RWPE1 (cell line): ENCODE results near the gene ESR2.
A peak's percentile ranks its signal among the peaks of the same experiment; 100 is the strongest.

Experiments used
- CTCF ChIA-PET: fragments of 350-600 bp; sonication (Branson Sonifier 250); formaldehyde crosslinking; extraction: SDS; loops from one replicate; lab custom pipeline; 2021; lab: Yijun Ruan, JAX
- POLR2A ChIA-PET: fragments of 400-600 bp; formaldehyde crosslinking; extraction: SDS; loops from one replicate; lab custom pipeline; 2020; ENCODE audit warnings: antibody characterized with exemption; ENCODE audit not compliant: low non-redundant PET; lab: Yijun Ruan, JAX
- DNase-seq: peaks from one replicate; pipeline ENCODE4 v3.0.0; 2012; ENCODE audit warnings: low spot score
- H3K27ac ChIP-seq: fragments of 450-650 bp; 2 replicates; pipeline ENCODE4 v1.5.1; 2017
- TF ChIP-seq, protein P1 (sequence below): fragments of 450-650 bp; conservative IDR thresholded peaks from 2 replicates; pipeline ENCODE4 v1.5.1; 2017; ENCODE audit warnings: low read depth, mild to moderate bottlenecking

ESR2 gene

DNA sequence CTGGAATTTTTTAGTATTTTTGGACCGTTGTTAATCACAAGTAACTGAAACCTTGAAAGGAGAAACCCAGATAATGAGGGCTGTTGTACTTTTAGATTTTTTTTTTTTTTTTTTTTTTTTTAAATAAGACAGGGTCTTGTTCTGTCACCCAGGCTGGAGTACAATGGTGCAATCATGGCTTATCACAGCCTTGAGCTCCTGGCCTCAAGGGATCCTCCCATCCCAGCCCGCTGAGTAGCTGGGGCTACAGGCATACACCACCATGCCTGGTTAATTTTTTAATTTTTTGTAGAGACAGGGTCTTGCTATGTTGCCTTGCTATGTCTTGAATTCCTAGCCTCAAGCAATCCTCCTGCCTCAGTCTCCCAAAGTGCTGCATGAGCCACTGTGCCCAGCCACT is 229.7 kb downstream of the ESR2 start:
- TF ChIP-seq, protein P1, sequence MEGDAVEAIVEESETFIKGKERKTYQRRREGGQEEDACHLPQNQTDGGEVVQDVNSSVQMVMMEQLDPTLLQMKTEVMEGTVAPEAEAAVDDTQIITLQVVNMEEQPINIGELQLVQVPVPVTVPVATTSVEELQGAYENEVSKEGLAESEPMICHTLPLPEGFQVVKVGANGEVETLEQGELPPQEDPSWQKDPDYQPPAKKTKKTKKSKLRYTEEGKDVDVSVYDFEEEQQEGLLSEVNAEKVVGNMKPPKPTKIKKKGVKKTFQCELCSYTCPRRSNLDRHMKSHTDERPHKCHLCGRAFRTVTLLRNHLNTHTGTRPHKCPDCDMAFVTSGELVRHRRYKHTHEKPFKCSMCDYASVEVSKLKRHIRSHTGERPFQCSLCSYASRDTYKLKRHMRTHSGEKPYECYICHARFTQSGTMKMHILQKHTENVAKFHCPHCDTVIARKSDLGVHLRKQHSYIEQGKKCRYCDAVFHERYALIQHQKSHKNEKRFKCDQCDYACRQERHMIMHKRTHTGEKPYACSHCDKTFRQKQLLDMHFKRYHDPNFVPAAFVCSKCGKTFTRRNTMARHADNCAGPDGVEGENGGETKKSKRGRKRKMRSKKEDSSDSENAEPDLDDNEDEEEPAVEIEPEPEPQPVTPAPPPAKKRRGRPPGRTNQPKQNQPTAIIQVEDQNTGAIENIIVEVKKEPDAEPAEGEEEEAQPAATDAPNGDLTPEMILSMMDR = no peak
- DNase-seq = no peak
- ChIA-PET CTCF (no interaction called here), POLR2A (no interaction called here)
- H3K27ac ChIP-seq = no peak overlapping the region

DNA sequence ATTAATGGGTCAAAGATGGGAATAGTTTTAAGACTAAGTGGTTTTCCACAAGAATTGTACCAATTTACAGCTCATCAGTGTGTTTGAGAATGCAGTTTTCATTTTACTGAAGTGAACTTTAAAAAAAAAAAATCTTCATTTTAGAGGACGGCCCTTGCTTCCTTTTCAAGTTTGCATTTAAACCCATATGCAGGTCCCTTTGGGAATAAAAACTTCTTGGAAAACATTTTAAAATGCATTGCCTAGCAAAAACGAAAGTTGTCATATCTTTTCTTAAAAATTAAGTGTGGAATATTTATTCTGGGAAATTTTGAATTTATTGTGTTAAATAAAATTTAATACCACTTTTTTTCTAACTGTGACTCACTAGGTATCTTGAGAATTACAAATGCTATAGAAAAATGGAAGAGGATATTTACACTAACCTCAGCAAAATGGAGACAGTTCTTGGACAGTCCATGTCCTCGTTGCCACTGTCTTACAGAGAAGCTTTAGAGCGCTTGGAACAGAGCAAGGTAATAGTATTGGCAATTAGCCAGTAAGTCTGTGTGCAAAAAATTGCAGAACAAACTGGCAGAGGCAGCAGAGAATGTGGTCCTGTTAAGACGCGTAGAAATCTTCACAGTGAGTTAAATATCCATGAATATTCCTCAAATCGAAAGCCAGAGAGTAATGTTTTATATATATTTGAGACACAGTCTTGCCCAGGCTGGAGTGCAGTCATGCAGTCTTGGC is 231.6 kb downstream of the ESR2 start:
- TF ChIP-seq, protein P1 = no peak
- H3K27ac ChIP-seq = peak overlapping the region; percentile 77
- ChIA-PET CTCF (interaction anchor here (0.6 kb wide), 2 partner anchors 115 to 119 kb away, joined by 3 read pairs; no protein-coding TSS in a partner anchor), POLR2A (no interaction called here)
- no peak for DNase-seq

DNA sequence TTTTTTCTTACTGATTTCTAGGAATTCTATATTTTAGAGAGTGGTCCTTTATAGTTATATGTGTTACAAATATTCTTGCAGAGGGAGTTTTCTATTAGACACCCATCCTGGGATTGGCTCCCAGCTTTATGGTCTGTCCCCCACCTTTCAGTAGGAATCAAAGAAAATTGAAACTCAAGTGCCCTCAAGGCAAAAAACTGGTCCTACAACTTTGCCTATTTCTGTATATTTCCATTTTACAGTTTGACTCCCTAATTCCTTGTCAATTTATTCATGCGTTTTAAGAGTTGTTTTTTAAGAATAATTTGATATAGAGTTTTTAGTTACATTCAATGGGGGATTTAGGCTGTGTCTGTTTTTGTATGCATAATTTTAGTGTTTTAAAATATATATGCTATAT is 232.5 kb downstream of the ESR2 start:
- TF ChIP-seq, protein P1 = no peak
- H3K27ac ChIP-seq = no peak overlapping the region
- no peak for DNase-seq
- ChIA-PET CTCF (interaction anchor here (0.6 kb wide), 1 partner anchor 116 kb away, joined by 3 read pairs; no protein-coding TSS in a partner anchor), POLR2A (no interaction called here)

DNA sequence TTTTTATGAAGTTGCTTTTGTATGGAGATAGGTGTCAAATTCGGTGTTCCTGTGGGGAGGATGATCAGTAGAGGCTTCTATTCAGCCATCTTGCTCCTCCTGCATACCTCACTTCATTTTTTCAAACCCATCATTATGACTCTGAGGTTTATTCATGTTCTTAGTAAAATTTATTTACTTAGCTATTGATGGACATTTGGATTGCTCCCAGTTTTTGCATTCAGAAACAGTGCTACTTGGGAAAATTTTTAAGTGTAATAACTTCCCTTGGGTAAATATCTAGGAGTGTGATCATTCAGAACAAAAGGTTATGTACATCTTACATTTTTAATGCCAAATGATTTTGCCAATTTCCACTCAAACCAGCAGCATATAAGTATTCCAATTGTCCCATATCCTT is 233.1 kb downstream of the ESR2 start:
- POLR2A ChIA-PET = no interaction called here
- DNase-seq = no peak
- CTCF ChIA-PET = interaction anchor here (0.6 to 1.3 kb wide), 4 partner anchors 9 to 123 kb away, joined by 3 to 7 read pairs (median 3); no protein-coding TSS in a partner anchor

DNA sequence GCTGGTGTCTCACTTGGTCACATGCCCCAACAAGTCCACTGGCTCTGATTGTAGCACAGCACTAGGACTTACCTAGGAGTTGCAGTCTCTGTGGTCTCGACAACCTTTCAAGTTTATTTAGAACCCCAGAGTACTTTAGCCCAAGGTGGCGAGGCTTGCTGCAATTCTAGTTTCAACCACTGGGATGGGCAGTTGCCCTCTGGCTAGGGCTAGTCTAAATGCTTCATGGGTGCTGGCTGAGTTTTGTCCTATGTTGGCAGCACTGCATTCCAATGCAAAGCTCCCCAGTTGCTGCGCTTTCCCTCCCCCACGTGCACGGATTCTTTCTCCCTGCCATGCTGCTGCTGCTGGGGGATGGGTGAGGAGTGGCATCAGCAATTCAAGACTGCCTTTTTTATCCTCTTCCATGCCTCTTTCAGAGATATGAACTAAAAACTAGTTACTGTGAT is 233.5 kb downstream of the ESR2 start:
- TF ChIP-seq, protein P1 = no peak; the same call in 1 of the 2 replicates
- CTCF ChIA-PET = interaction anchor here (0.6 to 1.3 kb wide), 4 partner anchors 9 to 124 kb away, joined by 3 to 7 read pairs (median 3); no protein-coding TSS in a partner anchor
- H3K27ac ChIP-seq = peak overlapping the region; percentile 83
- POLR2A ChIA-PET = no interaction called here
- peak; percentile 69 for DNase-seq

More for the DNA sequence above, 233.1 kb downstream of the ESR2 start:
- TF ChIP-seq, protein P1 = no peak
- H3K27ac ChIP-seq = peak overlapping the region; percentile 83

DNA sequence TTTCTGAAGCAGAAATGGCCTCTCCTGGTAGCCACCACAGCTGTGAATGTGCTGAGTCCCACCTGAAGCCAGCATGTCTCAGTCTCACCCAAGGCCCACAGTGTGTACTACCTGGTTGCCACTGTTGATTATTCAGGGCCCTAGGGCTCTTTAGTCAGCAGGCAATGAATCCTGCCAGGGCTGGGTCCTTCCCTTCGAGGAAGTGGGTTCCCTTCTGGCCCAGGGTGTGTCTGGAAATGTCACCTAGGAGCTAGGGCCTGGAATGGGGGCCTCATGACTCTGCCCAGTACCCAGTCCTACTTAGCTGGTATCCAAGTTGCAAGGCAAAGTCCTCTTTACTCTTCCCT is 234.0 kb downstream of the ESR2 start:
- peak; percentile 21 for DNase-seq
- H3K27ac ChIP-seq = peak overlapping the region; percentile 83
- ChIA-PET POLR2A (no interaction called here), CTCF (interaction anchor here (0.6 to 1.3 kb wide), 3 partner anchors 10 to 89 kb away, joined by 3 to 7 read pairs (median 4); no protein-coding TSS in a partner anchor)
- TF ChIP-seq, protein P1 = no peak
